Panc1 (cell line): ENCODE data around the gene NID2. TPM values are rescaled to one million over a fixed set of nuclear protein-coding genes. Genes with fewer than 3 reads are reported as not detected.

Experiments used
- ATAC-seq: fragments of 200-7000 bp; cut with Tn5 transposase; 2 replicates; pipeline ENCODE4 v1.9.1; 2020; ENCODE audit warnings: mild to moderate bottlenecking, moderate library complexity
- BruUV-seq: library from RNA; stranded (reverse); fragments of 400-500 nt; replicated peaks from 2 replicates; lab custom pipeline; 2021; lab: Mats Ljungman, UMichigan
- CTCF ChIA-PET: fragments of 300-600 bp; sonication (Branson Sonifier 250); formaldehyde crosslinking; loops from one replicate; lab custom pipeline; 2022; ENCODE audit warnings: antibody characterized with exemption; lab: Charles Lee
- POLR2A ChIA-PET: fragments of 300-600 bp; sonication (Branson Sonifier 250); formaldehyde crosslinking; loops from one replicate; lab custom pipeline; 2022; ENCODE audit warnings: antibody characterized with exemption; lab: Charles Lee
- DNase-seq: peaks from one replicate; pipeline ENCODE4 v3.0.0-alpha.2; 2010; ENCODE audit warnings: low read depth, low spot score
- H3K27ac ChIP-seq: 2 replicates; pipeline ENCODE4 v1.5.1; 2011; ENCODE audit warnings: mild to moderate bottlenecking, low read length, inconsistent platforms
- H3K27me3 ChIP-seq: fragments of 200-500 bp; sonication (Bioruptor generic); 2 replicates; pipeline ENCODE4 v1.6.0; 2014; ENCODE audit warnings: low read length, inconsistent platforms; ENCODE audit not compliant: control insufficient read depth, insufficient read depth
- H3K36me3 ChIP-seq: fragments of 200-500 bp; sonication (Bioruptor generic); 2 replicates; pipeline ENCODE4 v1.5.1; 2014; ENCODE audit warnings: inconsistent platforms, mild to moderate bottlenecking, low read length, moderate library complexity; ENCODE audit not compliant: control insufficient read depth, insufficient read depth
- H3K4me1 ChIP-seq: 2 replicates; pipeline ENCODE4 v1.5.1; 2011; ENCODE audit warnings: inconsistent platforms, mild to moderate bottlenecking, low read length, moderate library complexity; ENCODE audit not compliant: control insufficient read depth, insufficient read depth
- H3K4me3 ChIP-seq, 2 experiments: 2 replicates each; pipeline ENCODE4 v1.5.1; 2011 to 2012; ENCODE audit warnings: low read depth in 2 of 2, low read length in 2 of 2, mild to moderate bottlenecking in 2 of 2, inconsistent platforms in 1 of 2, moderate library complexity in 1 of 2
- H3K9me3 ChIP-seq: fragments of 200-500 bp; sonication (Bioruptor generic); 2 replicates; pipeline ENCODE4 v1.5.1; 2014; ENCODE audit warnings: low read depth, mild to moderate bottlenecking, inconsistent platforms, low read length, moderate library complexity; ENCODE audit not compliant: control insufficient read depth, insufficient read depth
- CTCF ChIP-seq: fragments of 450-650 bp; IDR thresholded peaks from 2 replicates; pipeline ENCODE4 v1.5.1; 2017; ENCODE audit warnings: mild to moderate bottlenecking
- POLR2AphosphoS5 ChIP-seq: IDR thresholded peaks from 2 replicates; pipeline ENCODE4 v1.6.1; 2012; ENCODE audit warnings: mild to moderate bottlenecking, low read depth, low read length, moderate library complexity
- REST ChIP-seq, 2 experiments: IDR thresholded peaks; 2 replicates each; pipeline ENCODE4 v1.6.1; 2011 to 2012; ENCODE audit warnings: low read depth in 2 of 2, control low read depth in 1 of 2, low read length in 1 of 2, mild to moderate bottlenecking in 1 of 2, moderate library complexity in 1 of 2; ENCODE audit not compliant: insufficient read depth in 1 of 2
- SIN3A ChIP-seq: IDR thresholded peaks from 2 replicates; pipeline ENCODE4 v1.6.1; 2012; ENCODE audit warnings: low read depth, mild to moderate bottlenecking, low read length, moderate library complexity, borderline replicate concordance; ENCODE audit not compliant: insufficient read depth
- TCF7L2 ChIP-seq: IDR thresholded peaks from 2 replicates; pipeline ENCODE4 v1.6.1; 2011; ENCODE audit warnings: mild to moderate bottlenecking, low read depth, low read length, inconsistent platforms
- in situ Hi-C: cut with HindIII; loops from 2 replicates; pipeline ENCODE4 v1.10.0; 2016; ENCODE audit warnings: low sequenced_read_pairs, low pct_unique_long_range_greater_than_20kb
- intact Hi-C: fragments of 100-400 bp; cut with micrococcal nuclease; formaldehyde crosslinking; loops from one replicate; pipeline ENCODE4 v1.10.0; 2022; ENCODE audit not compliant: unreplicated experiment
- total RNA-seq: library from RNA; stranded (reverse); gene quantifications from one replicate; pipeline ENCODE4 v1.2.1, GENCODE V29; 2021; ENCODE audit not compliant: unreplicated experiment

The NID2 gene
- total RNA-seq, 1 experiment from 2014 or later: 0.36 TPM

- ATAC-seq: no peak
- DNase-seq: no peak
- TF ChIP-seq REST (IDR thresholded peaks at IDR 0.05; ENCODE audit: insufficient read depth in 1 of 2, low read depth in 2 of 2, low read length in 1 of 2): no peak
- no peak for TF ChIP-seq POLR2AphosphoS5
- TF ChIP-seq CTCF: no peak
- TF ChIP-seq TCF7L2: no peak
- no peak for TF ChIP-seq SIN3A
- ChIA-PET POLR2A (no interaction called here), CTCF (interaction anchor here (0.6 kb wide), 1 partner anchor 10 kb away, joined by 8 read pairs; no protein-coding TSS in a partner anchor)
- Histone ChIP-seq H3K27ac (no peak overlapping the region), H3K4me1 (no peaks in the 10 kb centered on the region), H3K4me3 (no peak overlapping the region), H3K36me3 (no peaks in the 10 kb centered on the region), H3K9me3 (no peaks in the 10 kb centered on the region), H3K27me3 (no peaks in the 10 kb centered on the region; the same call in 1 of the 2 replicates)
- BruUV-seq: no TSS peak
- in situ Hi-C loops (no loop called here), intact Hi-C loops (no loop called here)
These were observed 47.8 kb downstream of the NID2 start for GRCh38 chr14:52020866-52021717.

- H3K4me3 ChIP-seq: no peak overlapping the region
- H3K4me1 ChIP-seq: no peaks in the 10 kb centered on the region
- ATAC-seq (no peak), DNase-seq (no peak)
- H3K36me3 ChIP-seq: no peaks in the 10 kb centered on the region
- no peaks in the 10 kb centered on the region for H3K9me3 ChIP-seq
- ChIA-PET POLR2A (no interaction called here), CTCF (no interaction called here)
- no peaks in the 10 kb centered on the region; the same call in 1 of the 2 replicates for H3K27me3 ChIP-seq
- TF ChIP-seq TCF7L2 (no peak), REST (IDR thresholded peaks at IDR 0.05; ENCODE audit: insufficient read depth in 1 of 2, low read depth in 2 of 2, low read length in 1 of 2) (no peak), SIN3A (no peak), POLR2AphosphoS5 (no peak), CTCF (no peak)
- H3K27ac ChIP-seq: no peak overlapping the region
- intact Hi-C loops: no loop called here
- BruUV-seq: no TSS peak
- in situ Hi-C loops: no loop called here
These were observed 48.6 kb downstream of the NID2 start for GRCh38 chr14:52020161-52020714.
